ENCODE results near the gene OVAAL.

The OVAAL gene

DNA sequence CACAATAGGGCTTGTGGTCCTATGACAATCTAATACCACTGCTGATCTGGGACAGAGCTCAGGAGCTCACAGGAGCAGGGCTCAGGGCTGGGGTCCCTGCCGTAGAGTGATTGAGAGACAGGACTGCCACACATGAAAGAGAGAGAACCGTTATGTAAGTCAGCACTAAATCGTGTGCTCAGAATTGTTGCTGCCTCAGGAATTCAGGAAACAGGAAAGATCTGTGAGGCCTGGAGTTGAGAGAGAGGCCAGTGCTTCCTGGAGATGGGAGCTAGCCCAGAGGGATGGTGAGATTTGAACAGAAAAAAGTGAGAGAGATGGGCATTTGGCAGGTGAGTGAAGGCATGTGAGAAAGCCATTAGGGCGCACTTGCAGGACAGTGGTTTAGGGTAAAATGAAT lies 38.9 kb upstream of the OVAAL start:
- Histone ChIP-seq H3K36me3 (ENCODE audit: low read depth) (no peaks in the 10 kb centered on the region), H3K9me3 (ENCODE audit: severe bottlenecking) (no peaks in the 10 kb centered on the region), H3K4me1 (ENCODE audit: insufficient read depth, poor library complexity, severe bottlenecking) (peaks cover 29% of the 10 kb centered on the region), H3K4me3 (ENCODE audit: severe bottlenecking) (no peak overlapping the region), H3K27ac (ENCODE audit: poor library complexity, severe bottlenecking) (no peak overlapping the region), H3K27me3 (ENCODE audit: insufficient read depth, poor library complexity, severe bottlenecking) (no peaks in the 10 kb centered on the region)
- no peak for DNase-seq (ENCODE audit: low spot score)
- no peak for ATAC-seq (ENCODE audit: low read depth)
- TF ChIP-seq CTCF (IDR thresholded peaks at IDR 0.05; ENCODE audit: poor library complexity, severe bottlenecking) = no peak

DNA sequence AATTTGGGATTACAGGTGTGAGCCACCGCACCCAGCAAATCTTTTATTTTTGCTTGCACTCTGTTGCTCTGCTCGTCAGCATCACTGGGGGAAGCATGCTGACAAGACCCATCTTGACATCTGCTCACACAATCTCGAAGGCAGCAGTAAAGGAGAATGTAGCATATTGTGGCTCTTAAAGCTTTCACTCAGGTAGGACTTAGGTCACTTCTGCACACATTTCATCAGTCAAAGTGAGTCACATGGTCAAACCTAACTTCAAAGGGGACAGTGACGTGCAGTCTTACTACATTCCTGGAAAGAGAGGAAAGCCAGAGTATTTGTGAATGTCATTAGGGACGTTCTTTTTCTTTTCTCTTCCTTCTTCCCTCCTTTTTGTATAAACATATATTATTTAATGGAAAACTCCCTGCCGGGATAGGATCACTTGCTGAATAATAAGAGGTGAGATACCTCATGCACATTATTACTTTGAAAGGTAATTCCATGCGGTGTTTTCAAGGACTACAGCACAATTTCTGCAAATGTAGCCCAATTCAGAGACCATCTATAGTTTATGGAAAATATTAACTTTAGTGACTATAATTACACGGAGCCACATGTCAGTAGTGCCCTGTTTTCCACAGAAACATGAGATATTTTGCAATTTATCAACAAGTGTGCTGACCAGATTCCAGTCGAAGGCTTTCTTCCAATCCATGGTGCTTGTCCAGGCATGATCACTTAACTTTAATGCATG lies 37.1 kb upstream of the OVAAL start:
- Histone ChIP-seq H3K27me3 (ENCODE audit: insufficient read depth, poor library complexity, severe bottlenecking) (no peaks in the 10 kb centered on the region), H3K4me1 (ENCODE audit: insufficient read depth, poor library complexity, severe bottlenecking) (peaks cover 23% of the 10 kb centered on the region), H3K27ac (ENCODE audit: poor library complexity, severe bottlenecking) (peak overlapping the region; percentile 76), H3K4me3 (ENCODE audit: severe bottlenecking) (no peak overlapping the region), H3K9me3 (ENCODE audit: severe bottlenecking) (no peaks in the 10 kb centered on the region), H3K36me3 (ENCODE audit: low read depth) (no peaks in the 10 kb centered on the region)
- ATAC-seq (ENCODE audit: low read depth) (peak; percentile 65), DNase-seq (ENCODE audit: low spot score) (no peak)
- TF ChIP-seq CTCF (IDR thresholded peaks at IDR 0.05; ENCODE audit: poor library complexity, severe bottlenecking) = peak; percentile 17

DNA sequence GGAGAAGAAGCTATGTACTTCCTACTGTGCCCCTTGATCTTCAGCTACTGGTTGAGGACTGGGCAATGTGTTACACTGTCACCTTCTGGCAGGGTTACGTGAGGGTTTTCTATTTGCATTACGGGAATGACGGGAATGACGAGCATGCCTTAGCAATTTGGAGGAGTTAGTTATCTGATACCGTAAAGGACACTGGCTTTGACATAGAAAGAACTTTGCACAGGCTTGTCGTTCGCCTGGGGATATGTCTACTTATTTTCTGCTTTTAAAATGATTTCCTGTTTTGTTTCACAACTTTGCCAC lies 36.6 kb upstream of the OVAAL start:
- Histone ChIP-seq H3K4me1 (ENCODE audit: insufficient read depth, poor library complexity, severe bottlenecking) (peaks cover 22% of the 10 kb centered on the region), H3K27ac (ENCODE audit: poor library complexity, severe bottlenecking) (peak overlapping the region; percentile 76), H3K27me3 (ENCODE audit: insufficient read depth, poor library complexity, severe bottlenecking) (no peaks in the 10 kb centered on the region), H3K9me3 (ENCODE audit: severe bottlenecking) (no peaks in the 10 kb centered on the region), H3K4me3 (ENCODE audit: severe bottlenecking) (no peak overlapping the region), H3K36me3 (ENCODE audit: low read depth) (no peaks in the 10 kb centered on the region)
- no peak for TF ChIP-seq CTCF (IDR thresholded peaks at IDR 0.05; ENCODE audit: poor library complexity, severe bottlenecking)
- peak; percentile 93 for ATAC-seq (ENCODE audit: low read depth)
- no peak for DNase-seq (ENCODE audit: low spot score)

- no peaks in the 10 kb centered on the region for H3K36me3 ChIP-seq (ENCODE audit: low read depth)
- no peak overlapping the region for H3K27ac ChIP-seq (ENCODE audit: poor library complexity, severe bottlenecking)
- no peak overlapping the region for H3K4me3 ChIP-seq (ENCODE audit: severe bottlenecking)
- ATAC-seq (ENCODE audit: low read depth) (no peak), DNase-seq (ENCODE audit: low spot score) (no peak)
- no peaks in the 10 kb centered on the region for H3K9me3 ChIP-seq (ENCODE audit: severe bottlenecking)
- H3K4me1 ChIP-seq (ENCODE audit: insufficient read depth, poor library complexity, severe bottlenecking) = peaks cover 33% of the 10 kb centered on the region
- H3K27me3 ChIP-seq (ENCODE audit: insufficient read depth, poor library complexity, severe bottlenecking) = no peaks in the 10 kb centered on the region
- no peak for TF ChIP-seq CTCF (IDR thresholded peaks at IDR 0.05; ENCODE audit: poor library complexity, severe bottlenecking)
These were observed 34.4 kb upstream of the OVAAL start for GRCh38 chr1:180524160-180524914.

All from RWPE2 (cell line).